ENCODE data around the gene SYNE1.

Gene SYNE1

GRCh38 chr6:152484806-152485205 is 152.4 kb downstream of the SYNE1 start:
- no peak for DNase-seq (ENCODE audit: low read depth)
- no peak overlapping the region for H3K4me3 ChIP-seq (ENCODE audit: low read length)
- no peak for TF ChIP-seq CTCF (conservative IDR thresholded peaks at IDR 0.05; ENCODE audit: low read depth, low read length)

DNA sequence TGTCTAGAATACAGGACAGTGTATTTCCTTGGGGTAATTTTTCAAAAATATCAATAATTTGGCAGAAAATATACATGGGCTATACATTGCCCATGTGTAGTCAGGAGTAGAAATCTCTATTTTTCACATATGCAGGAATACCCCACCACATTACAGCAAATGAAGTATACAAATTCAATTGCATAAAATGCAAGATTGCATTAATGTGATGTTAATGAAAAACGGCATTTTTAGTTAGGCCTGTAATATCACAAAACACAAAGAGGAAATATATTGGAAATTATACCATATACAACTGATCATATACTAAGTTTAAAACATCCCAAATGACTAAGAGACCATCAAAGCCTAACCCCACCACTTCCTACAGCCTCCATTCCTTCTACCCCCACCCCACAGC is 154.9 kb downstream of the SYNE1 start:
- no peak for DNase-seq (ENCODE audit: low read depth)
- TF ChIP-seq CTCF (conservative IDR thresholded peaks at IDR 0.05; ENCODE audit: low read depth, low read length), result no peak

GRCh38 chr6:152478377-152479010 is 158.7 kb downstream of the SYNE1 start:
- no peak overlapping the region for H3K4me3 ChIP-seq (ENCODE audit: low read length)
- TF ChIP-seq CTCF (conservative IDR thresholded peaks at IDR 0.05; ENCODE audit: low read depth, low read length), result no peak
- no peak for DNase-seq (ENCODE audit: low read depth)

More for the DNA sequence above, 154.9 kb downstream of the SYNE1 start:
- no peak overlapping the region for H3K4me3 ChIP-seq (ENCODE audit: low read length)

- no peak for DNase-seq (ENCODE audit: low read depth)
- H3K4me3 ChIP-seq (ENCODE audit: low read length), result no peak overlapping the region
- TF ChIP-seq CTCF (conservative IDR thresholded peaks at IDR 0.05; ENCODE audit: low read depth, low read length), result no peak
Measured at GRCh38 chr6:152474354-152474753, 162.8 kb downstream of the SYNE1 start.

- TF ChIP-seq CTCF (conservative IDR thresholded peaks at IDR 0.05; ENCODE audit: low read depth, low read length), result no peak
- H3K4me3 ChIP-seq (ENCODE audit: low read length), result peak overlapping the region; percentile 26
Measured at GRCh38 chr6:152472325-152472724, 164.8 kb downstream of the SYNE1 start.

GRCh38 chr6:152471456-152472265 is 165.5 kb downstream of the SYNE1 start:
- no peak for TF ChIP-seq CTCF (conservative IDR thresholded peaks at IDR 0.05; ENCODE audit: low read depth, low read length)
- no peak for DNase-seq (ENCODE audit: low read depth)
- peak overlapping the region; percentile 26 for H3K4me3 ChIP-seq (ENCODE audit: low read length)

More at GRCh38 chr6:152472325-152472724, 164.8 kb downstream of the SYNE1 start:
- no peak for DNase-seq (ENCODE audit: low read depth)

DNA sequence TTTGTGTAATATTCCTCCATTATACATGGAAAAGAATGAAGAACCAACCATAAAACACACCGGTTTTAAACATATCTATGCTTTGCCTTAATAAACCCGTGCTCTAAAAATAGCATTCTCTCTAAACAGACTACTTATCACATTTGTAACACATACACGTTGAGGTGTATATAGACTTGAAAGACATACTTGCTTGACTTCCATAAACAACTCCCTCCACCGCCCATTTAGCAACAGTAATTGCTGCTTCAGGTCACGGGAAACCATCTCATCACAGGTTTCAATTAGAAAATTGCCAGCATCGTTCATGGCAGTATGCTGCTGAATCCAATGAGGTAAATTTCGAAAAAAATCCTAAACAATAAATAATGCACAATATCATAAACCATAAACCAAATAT is 174.0 kb downstream of the SYNE1 start:
- DNase-seq (ENCODE audit: low read depth), result no peak
- no peak overlapping the region for H3K4me3 ChIP-seq (ENCODE audit: low read length)
- TF ChIP-seq CTCF (conservative IDR thresholded peaks at IDR 0.05; ENCODE audit: low read depth, low read length), result no peak

Data from retinal pigment epithelial cell (primary cell).